Stimulated activated memory B cell treated with anti-CD40 and anti-IgM and Interleukin-4, amounts not matched to agents 10 μg/mL and 1 μg/mL and 100 μg/mL, for 72 hours (primary cell): Measurements from ENCODE around the gene C5.
A peak's percentile ranks its signal among the peaks of the same experiment; 100 is the strongest.

Experiments
- ATAC-seq: fragments of 150-1000 bp; cut with Tn5 transposase; 2 replicates; pipeline ENCODE4 v1.10.0; 2021
- H3K27ac Mint-ChIP-seq: one replicate; pipeline ENCODE4 v1.8.0; 2022; ENCODE audit warnings: mild to moderate bottlenecking, mixed read lengths
- H3K27me3 Mint-ChIP-seq: one replicate; pipeline ENCODE4 v1.8.0; 2022; ENCODE audit warnings: mixed read lengths
- H3K36me3 Mint-ChIP-seq: one replicate; pipeline ENCODE4 v1.8.0; 2022; ENCODE audit warnings: mixed read lengths
- H3K4me1 Mint-ChIP-seq: one replicate; pipeline ENCODE4 v1.8.0; 2022; ENCODE audit warnings: mixed read lengths
- H3K4me3 Mint-ChIP-seq: one replicate; pipeline ENCODE4 v1.8.0; 2022; ENCODE audit warnings: mild to moderate bottlenecking, moderate library complexity, mixed read lengths
- H3K9me3 Mint-ChIP-seq: one replicate; pipeline ENCODE4 v1.8.0; 2022; ENCODE audit warnings: mixed read lengths

The C5 gene

GRCh38 chr9:120947222-120947621 is 102.9 kb downstream of the C5 start:
- Mint-ChIP-seq H3K27ac (no peak overlapping the region), H3K27me3 (no peaks in the 10 kb centered on the region), H3K9me3 (peaks cover 3% of the 10 kb centered on the region), H3K36me3 (no peaks in the 10 kb centered on the region), H3K4me3 (no peak overlapping the region), H3K4me1 (peaks cover 17% of the 10 kb centered on the region)
- ATAC-seq, result no peak

- H3K9me3 Mint-ChIP-seq, result peaks cover 3% of the 10 kb centered on the region
- no peak for ATAC-seq
- H3K27ac Mint-ChIP-seq, result no peak overlapping the region
These were observed 103.8 kb downstream of the C5 start for GRCh38 chr9:120946259-120946658.

GRCh38 chr9:120944948-120945347 is 105.1 kb downstream of the C5 start:
- H3K36me3 Mint-ChIP-seq, result no peaks in the 10 kb centered on the region
- no peaks in the 10 kb centered on the region for H3K27me3 Mint-ChIP-seq
- H3K9me3 Mint-ChIP-seq, result peaks cover 3% of the 10 kb centered on the region
- peaks cover 17% of the 10 kb centered on the region for H3K4me1 Mint-ChIP-seq
- peak overlapping the region; percentile 5 for H3K27ac Mint-ChIP-seq
- no peak overlapping the region for H3K4me3 Mint-ChIP-seq
- no peak for ATAC-seq

More at GRCh38 chr9:120946259-120946658, 103.8 kb downstream of the C5 start:
- Mint-ChIP-seq H3K36me3 (no peaks in the 10 kb centered on the region), H3K4me3 (no peak overlapping the region), H3K27me3 (no peaks in the 10 kb centered on the region), H3K4me1 (peaks cover 17% of the 10 kb centered on the region)

GRCh38 chr9:120944434-120944843 is 105.6 kb downstream of the C5 start:
- Mint-ChIP-seq H3K36me3 (no peaks in the 10 kb centered on the region), H3K9me3 (peaks cover 3% of the 10 kb centered on the region), H3K4me3 (no peak overlapping the region), H3K4me1 (peaks cover 17% of the 10 kb centered on the region), H3K27ac (peak overlapping the region; percentile 5), H3K27me3 (no peaks in the 10 kb centered on the region)
- ATAC-seq, result peak; percentile 100

- no peaks in the 10 kb centered on the region for H3K36me3 Mint-ChIP-seq
- no peak for ATAC-seq
- H3K27me3 Mint-ChIP-seq, result no peaks in the 10 kb centered on the region
- peaks cover 3% of the 10 kb centered on the region for H3K9me3 Mint-ChIP-seq
- H3K4me3 Mint-ChIP-seq, result no peak overlapping the region
- H3K4me1 Mint-ChIP-seq, result peaks cover 26% of the 10 kb centered on the region
- H3K27ac Mint-ChIP-seq, result no peak overlapping the region
These were observed 107.7 kb downstream of the C5 start for GRCh38 chr9:120942186-120943001.

- no peaks in the 10 kb centered on the region for H3K36me3 Mint-ChIP-seq
- H3K4me3 Mint-ChIP-seq, result no peak overlapping the region
- peaks cover 36% of the 10 kb centered on the region for H3K4me1 Mint-ChIP-seq
- H3K9me3 Mint-ChIP-seq, result peaks cover 3% of the 10 kb centered on the region
- no peak overlapping the region for H3K27ac Mint-ChIP-seq
- H3K27me3 Mint-ChIP-seq, result no peaks in the 10 kb centered on the region
- no peak for ATAC-seq
These were observed 108.9 kb downstream of the C5 start for GRCh38 chr9:120941046-120941770.

GRCh38 chr9:120940573-120940972 is 109.5 kb downstream of the C5 start:
- peaks cover 3% of the 10 kb centered on the region for H3K9me3 Mint-ChIP-seq
- ATAC-seq, result no peak
- H3K27ac Mint-ChIP-seq, result no peak overlapping the region
- H3K27me3 Mint-ChIP-seq, result no peaks in the 10 kb centered on the region
- H3K4me3 Mint-ChIP-seq, result no peak overlapping the region
- no peaks in the 10 kb centered on the region for H3K36me3 Mint-ChIP-seq
- peaks cover 42% of the 10 kb centered on the region for H3K4me1 Mint-ChIP-seq

- no peaks in the 10 kb centered on the region for H3K27me3 Mint-ChIP-seq
- H3K27ac Mint-ChIP-seq, result no peak overlapping the region
- no peak for ATAC-seq
- no peaks in the 10 kb centered on the region for H3K9me3 Mint-ChIP-seq
- no peak overlapping the region for H3K4me3 Mint-ChIP-seq
- no peaks in the 10 kb centered on the region for H3K36me3 Mint-ChIP-seq
- H3K4me1 Mint-ChIP-seq, result peaks cover 44% of the 10 kb centered on the region
These were observed 111.2 kb downstream of the C5 start for GRCh38 chr9:120938851-120939250.

- no peak for ATAC-seq
- peak overlapping the region; percentile 53 for H3K27ac Mint-ChIP-seq
- no peaks in the 10 kb centered on the region for H3K27me3 Mint-ChIP-seq
- H3K9me3 Mint-ChIP-seq, result no peaks in the 10 kb centered on the region
- H3K4me1 Mint-ChIP-seq, result peaks cover 52% of the 10 kb centered on the region
- no peak overlapping the region for H3K4me3 Mint-ChIP-seq
- no peaks in the 10 kb centered on the region for H3K36me3 Mint-ChIP-seq
These were observed 112.5 kb downstream of the C5 start for GRCh38 chr9:120937596-120937995.

GRCh38 chr9:120937127-120937526 is 112.9 kb downstream of the C5 start:
- Mint-ChIP-seq H3K4me3 (no peak overlapping the region), H3K9me3 (no peaks in the 10 kb centered on the region), H3K4me1 (peaks cover 56% of the 10 kb centered on the region), H3K27me3 (no peaks in the 10 kb centered on the region), H3K36me3 (no peaks in the 10 kb centered on the region), H3K27ac (peak overlapping the region; percentile 53)
- ATAC-seq, result no peak

GRCh38 chr9:120936764-120937122 is 113.3 kb downstream of the C5 start:
- no peaks in the 10 kb centered on the region for H3K9me3 Mint-ChIP-seq
- peaks cover 60% of the 10 kb centered on the region for H3K4me1 Mint-ChIP-seq
- peak overlapping the region; percentile 53 for H3K27ac Mint-ChIP-seq
- no peaks in the 10 kb centered on the region for H3K27me3 Mint-ChIP-seq
- peak overlapping the region; percentile 3 for H3K4me3 Mint-ChIP-seq
- no peaks in the 10 kb centered on the region for H3K36me3 Mint-ChIP-seq
- ATAC-seq, result no peak

- no peaks in the 10 kb centered on the region for H3K9me3 Mint-ChIP-seq
- no peaks in the 10 kb centered on the region for H3K27me3 Mint-ChIP-seq
- H3K36me3 Mint-ChIP-seq, result no peaks in the 10 kb centered on the region
- H3K27ac Mint-ChIP-seq, result peak overlapping the region; percentile 53
- ATAC-seq, result peak; percentile 77
- peaks cover 66% of the 10 kb centered on the region for H3K4me1 Mint-ChIP-seq
- peak overlapping the region; percentile 12 for H3K4me3 Mint-ChIP-seq
These were observed 113.9 kb downstream of the C5 start for GRCh38 chr9:120936011-120936763.

- Mint-ChIP-seq H3K27ac (peak overlapping the region; percentile 53), H3K36me3 (no peaks in the 10 kb centered on the region), H3K4me1 (peaks cover 73% of the 10 kb centered on the region), H3K27me3 (no peaks in the 10 kb centered on the region), H3K4me3 (peak overlapping the region; percentile 12), H3K9me3 (no peaks in the 10 kb centered on the region)
- ATAC-seq, result no peak
These were observed 114.7 kb downstream of the C5 start for GRCh38 chr9:120935383-120935857.

GRCh38 chr9:120934281-120934680 is 115.8 kb downstream of the C5 start:
- Mint-ChIP-seq H3K27me3 (no peaks in the 10 kb centered on the region), H3K36me3 (no peaks in the 10 kb centered on the region), H3K4me1 (peaks cover 85% of the 10 kb centered on the region), H3K4me3 (peak overlapping the region; percentile 7), H3K9me3 (no peaks in the 10 kb centered on the region), H3K27ac (peak overlapping the region; percentile 98)
- ATAC-seq, result no peak
